Measurements from ENCODE around the gene ZDHHC22.

DNA sequence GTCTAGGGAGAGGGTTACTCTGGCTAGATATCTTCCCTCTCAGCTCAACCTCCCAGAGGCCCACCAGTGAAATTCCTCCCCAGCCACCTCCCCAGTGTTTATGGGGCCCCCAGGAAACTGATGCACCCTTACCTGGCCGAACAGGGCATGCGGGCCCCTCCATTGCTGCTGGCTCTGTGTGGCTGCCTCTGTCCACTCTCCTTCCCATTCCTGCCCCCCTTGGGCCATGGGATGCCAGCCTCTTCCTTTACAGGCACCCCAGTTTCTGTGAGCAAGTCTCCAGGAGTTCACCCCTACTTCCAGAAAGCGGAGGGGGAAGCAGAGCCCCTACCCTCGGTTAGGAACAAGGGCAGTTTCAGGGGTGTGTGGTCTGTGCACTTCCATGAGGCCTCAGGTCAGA lies 19.4 kb upstream of the ZDHHC22 start:
- TF ChIP-seq, protein P1, sequence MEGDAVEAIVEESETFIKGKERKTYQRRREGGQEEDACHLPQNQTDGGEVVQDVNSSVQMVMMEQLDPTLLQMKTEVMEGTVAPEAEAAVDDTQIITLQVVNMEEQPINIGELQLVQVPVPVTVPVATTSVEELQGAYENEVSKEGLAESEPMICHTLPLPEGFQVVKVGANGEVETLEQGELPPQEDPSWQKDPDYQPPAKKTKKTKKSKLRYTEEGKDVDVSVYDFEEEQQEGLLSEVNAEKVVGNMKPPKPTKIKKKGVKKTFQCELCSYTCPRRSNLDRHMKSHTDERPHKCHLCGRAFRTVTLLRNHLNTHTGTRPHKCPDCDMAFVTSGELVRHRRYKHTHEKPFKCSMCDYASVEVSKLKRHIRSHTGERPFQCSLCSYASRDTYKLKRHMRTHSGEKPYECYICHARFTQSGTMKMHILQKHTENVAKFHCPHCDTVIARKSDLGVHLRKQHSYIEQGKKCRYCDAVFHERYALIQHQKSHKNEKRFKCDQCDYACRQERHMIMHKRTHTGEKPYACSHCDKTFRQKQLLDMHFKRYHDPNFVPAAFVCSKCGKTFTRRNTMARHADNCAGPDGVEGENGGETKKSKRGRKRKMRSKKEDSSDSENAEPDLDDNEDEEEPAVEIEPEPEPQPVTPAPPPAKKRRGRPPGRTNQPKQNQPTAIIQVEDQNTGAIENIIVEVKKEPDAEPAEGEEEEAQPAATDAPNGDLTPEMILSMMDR (IDR thresholded peaks at IDR 0.05; ENCODE audit: insufficient read depth, low read length): no peak
- no peak for TF ChIP-seq POLR2AphosphoS5 (IDR thresholded peaks at IDR 0.05; ENCODE audit: low read depth)
